Subcutaneous adipose tissue (tissue), 4 donors: ENCODE results near the gene ZC3H6. TPM values are rescaled to one million over a fixed set of nuclear protein-coding genes. Genes with fewer than 3 reads are reported as not detected.

Experiments used
- CTCF ChIP-seq: fragments of 450-650 bp; IDR thresholded peaks from one replicate; pipeline ENCODE4 v1.5.1; 2016; ENCODE audit warnings: low read depth, mild to moderate bottlenecking, control low read depth, antibody characterized with exemption, moderate library complexity
- total RNA-seq, 4 donors: library from RNA; depleted of rRNA; stranded (reverse); fragments of >200 nt; gene quantifications; one replicate each; pipeline ENCODE4 v1.1.0, GENCODE V29; 2016

The ZC3H6 gene
- total RNA-seq, 4 donors from 2014 or later, result 19.9 to 24.3 (median 20.2) TPM

- no peak for TF ChIP-seq CTCF
Observed at GRCh38 chr2:112259509-112260294, 15.7 kb upstream of the ZC3H6 start.

- TF ChIP-seq CTCF, result no peak
Observed at GRCh38 chr2:112260295-112260625, 15.1 kb upstream of the ZC3H6 start.

- TF ChIP-seq CTCF, result no peak
Observed at GRCh38 chr2:112262876-112263275, 12.5 kb upstream of the ZC3H6 start.

- no peak for TF ChIP-seq CTCF
Observed at GRCh38 chr2:112268547-112268946, 6.8 kb upstream of the ZC3H6 start.

GRCh38 chr2:112272669-112273068 is 2.7 kb upstream of the ZC3H6 start:
- TF ChIP-seq CTCF, result no peak

- TF ChIP-seq CTCF, result no peak
Observed at GRCh38 chr2:112273349-112273748, 2.0 kb upstream of the ZC3H6 start.

GRCh38 chr2:112275887-112276773 is 733 bp downstream of the ZC3H6 start:
- no peak for TF ChIP-seq CTCF
